Stimulated activated CD4-positive, alpha-beta T cell treated with anti-CD3 and anti-CD28 coated beads, Interleukin-4, amount 100 ng/mL, for 4 hours (primary cell): ENCODE results near the gene SERAC1.

Experiments
- DNase-seq, 2 experiments: peaks; one replicate each; pipeline ENCODE4 v3.0.0-alpha.2; 2020

The SERAC1 gene

GRCh38 chr6:158072083-158072721 is 95.9 kb downstream of the SERAC1 start:
- DNase-seq = peak; percentile 58 to 68

- DNase-seq = no peak
Measured at GRCh38 chr6:158071121-158072082, 96.7 kb downstream of the SERAC1 start.

- DNase-seq = no peak
Measured at GRCh38 chr6:158070513-158070912, 97.5 kb downstream of the SERAC1 start.

GRCh38 chr6:158069800-158070195 is 98.3 kb downstream of the SERAC1 start:
- DNase-seq = no peak

- DNase-seq = no peak
Measured at GRCh38 chr6:158068893-158069799, 98.9 kb downstream of the SERAC1 start.

- DNase-seq = no peak
Measured at GRCh38 chr6:158068156-158068892, 99.7 kb downstream of the SERAC1 start.

GRCh38 chr6:158067436-158068015 is 100.5 kb downstream of the SERAC1 start:
- DNase-seq = no peak

- no peak for DNase-seq
Measured at GRCh38 chr6:158066136-158066781, 101.8 kb downstream of the SERAC1 start.

GRCh38 chr6:158064725-158065251 is 103.3 kb downstream of the SERAC1 start:
- DNase-seq = no peak

- no peak for DNase-seq
Measured at GRCh38 chr6:158063736-158064135, 104.3 kb downstream of the SERAC1 start.

GRCh38 chr6:158061709-158062461 is 106.2 kb downstream of the SERAC1 start:
- no peak for DNase-seq

- DNase-seq = no peak
Measured at GRCh38 chr6:158061361-158061708, 106.7 kb downstream of the SERAC1 start.

GRCh38 chr6:158060455-158061360 is 107.4 kb downstream of the SERAC1 start:
- DNase-seq = no peak
